H1 (cell line): ENCODE data around the gene MAP7. TPM values are rescaled to one million over a fixed set of nuclear protein-coding genes. Genes with fewer than 3 reads are reported as not detected.

Experiments
- CHD7 ChIP-seq: fragments of 300-600 bp; sonication (generic); IDR thresholded peaks from 2 replicates; pipeline ENCODE4 v1.7.1; 2012; ENCODE audit warnings: low read length, moderate library complexity, mild to moderate bottlenecking, inconsistent platforms; ENCODE audit not compliant: insufficient replicate concordance
- polyA plus RNA-seq, 7 experiments: library from polyadenylated mRNA; depleted of rRNA in 3 of 7; stranded (reverse) in 5 of 7; unstranded in 2 of 7; fragments of >200 nt in 5 of 7; fragments of 200-250 nt in 2 of 7; gene quantifications; 1 replicate in 5 of 7; 2 replicates in 1 of 7; 4 replicates in 1 of 7; pipeline versions ENCODE4 v1.2.1 to v1.2.3, GENCODE V29; 2011 to 2013; ENCODE audit warnings: missing spikeins in 2 of 7, mixed read lengths in 2 of 7
- total RNA-seq: library from RNA; stranded (reverse); fragmentation: NEBNext Ultra II Directional; extraction: Animal tissue kit (Norgen Biotek cat#: 25700); gene quantifications from 2 replicates; pipeline ENCODE4 v1.2.1, GENCODE V29; 2021

MAP7 gene
- total and polyA plus RNA-seq, 2 of the 8 experiments (the other 6 are each of a cell fraction or from before 2014, with no cell fraction given): 13.5 to 66.9 TPM

DNA sequence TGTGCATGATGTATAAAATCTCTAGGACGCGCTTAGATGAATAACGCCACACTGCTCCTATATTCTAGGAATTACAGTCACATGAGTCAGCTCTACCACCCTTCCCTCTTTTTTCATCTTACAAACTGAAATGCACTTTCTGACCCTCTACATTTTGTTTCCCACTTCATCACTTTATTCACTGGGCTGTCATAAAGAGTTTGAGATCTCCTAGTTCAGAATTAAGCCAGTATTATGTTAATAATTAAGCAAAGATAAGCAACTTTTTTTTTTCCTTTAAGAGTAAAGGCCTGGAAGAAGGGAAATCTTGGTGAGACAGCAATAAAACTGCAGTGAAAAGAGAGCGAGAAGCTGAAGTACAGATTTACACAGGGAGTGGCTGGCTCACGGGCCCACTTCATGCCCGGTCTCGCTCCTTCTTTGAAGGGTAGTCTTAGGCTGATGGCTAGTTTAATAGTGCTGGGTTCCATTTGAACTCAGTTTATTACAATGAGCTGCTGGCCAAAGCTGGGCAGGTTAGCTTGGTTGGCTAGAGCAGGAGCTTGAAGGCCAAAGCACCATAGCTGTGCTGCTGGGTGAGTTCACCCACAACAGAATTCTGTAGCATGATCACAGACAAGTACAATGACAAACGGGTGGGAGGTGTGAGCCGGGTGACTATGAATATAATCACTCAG lies 110.6 kb downstream of the MAP7 start (continued):
- TF ChIP-seq CHD7: peak; percentile 26
- TF ChIP-seq, all 59 proteins: peak for 1
